Large intestine (tissue), 12 donors: Measurements from ENCODE around the gene PJA2. TPM values are rescaled to one million over a fixed set of nuclear protein-coding genes. Genes with fewer than 3 reads are reported as not detected.

Experiments used
- DNase-seq, 2 donors: peaks; one replicate each; pipeline versions ENCODE4 v3.0.0 to v3.0.0-alpha.2; 2013
- H3K27ac ChIP-seq: one replicate; pipeline ENCODE4 v1.5.1; 2013; ENCODE audit warnings: low read length
- H3K27me3 ChIP-seq: 2 replicates; pipeline ENCODE4 v1.6.1; 2013; ENCODE audit warnings: low read length; ENCODE audit not compliant: control insufficient read depth, insufficient read depth
- H3K36me3 ChIP-seq: 2 replicates; pipeline ENCODE4 v1.6.1; 2013; ENCODE audit warnings: low read length; ENCODE audit not compliant: control insufficient read depth, insufficient read depth
- H3K4me1 ChIP-seq: one replicate; pipeline ENCODE4 v1.6.1; 2013; ENCODE audit warnings: low read length; ENCODE audit not compliant: control insufficient read depth, insufficient read depth
- H3K4me3 ChIP-seq: one replicate; pipeline ENCODE4 v1.5.1; 2013; ENCODE audit warnings: low read length
- H3K9me3 ChIP-seq: one replicate; pipeline ENCODE4 v1.6.1; 2013; ENCODE audit warnings: mild to moderate bottlenecking, low read depth, low read length, moderate library complexity; ENCODE audit not compliant: control insufficient read depth
- WGBS: methylation state at CpG from one replicate; pipeline ENCODE4 v1.1.5; 2013; ENCODE audit warnings: low lambda C conversion rate; ENCODE audit not compliant: insufficient coverage; 5-methylcytosine and 5-hydroxymethylcytosine counted together
- long read RNA-seq, 11 donors: transcript quantifications; one replicate each; lab custom pipeline, GENCODE V29; 2026
- polyA plus RNA-seq: library from polyadenylated mRNA; unstranded; fragments of 120-200 nt; gene quantifications from one replicate; pipeline ENCODE4 v1.2.1, GENCODE V29; 2013

Gene PJA2, protein sequence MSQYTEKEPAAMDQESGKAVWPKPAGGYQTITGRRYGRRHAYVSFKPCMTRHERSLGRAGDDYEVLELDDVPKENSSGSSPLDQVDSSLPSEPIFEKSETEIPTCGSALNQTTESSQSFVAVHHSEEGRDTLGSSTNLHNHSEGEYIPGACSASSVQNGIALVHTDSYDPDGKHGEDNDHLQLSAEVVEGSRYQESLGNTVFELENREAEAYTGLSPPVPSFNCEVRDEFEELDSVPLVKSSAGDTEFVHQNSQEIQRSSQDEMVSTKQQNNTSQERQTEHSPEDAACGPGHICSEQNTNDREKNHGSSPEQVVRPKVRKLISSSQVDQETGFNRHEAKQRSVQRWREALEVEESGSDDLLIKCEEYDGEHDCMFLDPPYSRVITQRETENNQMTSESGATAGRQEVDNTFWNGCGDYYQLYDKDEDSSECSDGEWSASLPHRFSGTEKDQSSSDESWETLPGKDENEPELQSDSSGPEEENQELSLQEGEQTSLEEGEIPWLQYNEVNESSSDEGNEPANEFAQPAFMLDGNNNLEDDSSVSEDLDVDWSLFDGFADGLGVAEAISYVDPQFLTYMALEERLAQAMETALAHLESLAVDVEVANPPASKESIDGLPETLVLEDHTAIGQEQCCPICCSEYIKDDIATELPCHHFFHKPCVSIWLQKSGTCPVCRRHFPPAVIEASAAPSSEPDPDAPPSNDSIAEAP
- polyA plus RNA-seq: 96.8 TPM
- long read RNA-seq, donor 1, full-length matches to known transcripts: 9 of 22 reads
- long read RNA-seq, donor 1, partial matches to known transcripts: 13 of 22 reads
- long read RNA-seq, donor 1, other reads (novel, unspliced or antisense): 0 of 22 reads
- long read RNA-seq, donor 2, full-length matches to known transcripts: 11 of 67 reads
- long read RNA-seq, donor 2, partial matches to known transcripts: 56 of 67 reads
- long read RNA-seq, donor 2, other reads (novel, unspliced or antisense): 0 of 67 reads
- long read RNA-seq, donor 3, full-length matches to known transcripts: 29 of 59 reads
- long read RNA-seq, donor 3, partial matches to known transcripts: 30 of 59 reads
- long read RNA-seq, donor 3, other reads (novel, unspliced or antisense): 0 of 59 reads
- long read RNA-seq, donor 4, partial matches to known transcripts: 6 of 6 reads
- long read RNA-seq, donor 4, other reads (novel, unspliced or antisense): 0 of 6 reads
- long read RNA-seq, donor 5, full-length matches to known transcripts: 16 of 68 reads
- long read RNA-seq, donor 5, partial matches to known transcripts: 52 of 68 reads
- long read RNA-seq, donor 5, other reads (novel, unspliced or antisense): 0 of 68 reads
- long read RNA-seq, donor 6, full-length matches to known transcripts: 22 of 41 reads
- long read RNA-seq, donor 6, partial matches to known transcripts: 19 of 41 reads
- long read RNA-seq, donor 6, other reads (novel, unspliced or antisense): 0 of 41 reads
- long read RNA-seq, donor 7, full-length matches to known transcripts: 11 of 23 reads
- long read RNA-seq, donor 7, partial matches to known transcripts: 12 of 23 reads
- long read RNA-seq, donor 7, other reads (novel, unspliced or antisense): 0 of 23 reads
- long read RNA-seq, donor 8, full-length matches to known transcripts: 15 of 59 reads
- long read RNA-seq, donor 8, partial matches to known transcripts: 44 of 59 reads
- long read RNA-seq, donor 8, other reads (novel, unspliced or antisense): 0 of 59 reads
- long read RNA-seq, donor 9, full-length matches to known transcripts: 5 of 24 reads
- long read RNA-seq, donor 9, partial matches to known transcripts: 19 of 24 reads
- long read RNA-seq, donor 9, other reads (novel, unspliced or antisense): 0 of 24 reads
- long read RNA-seq, donor 10, full-length matches to known transcripts: 26 of 49 reads
- long read RNA-seq, donor 10, partial matches to known transcripts: 23 of 49 reads
- long read RNA-seq, donor 10, other reads (novel, unspliced or antisense): 0 of 49 reads
- long read RNA-seq, donor 11, full-length matches to known transcripts: 16 of 22 reads
- long read RNA-seq, donor 11, partial matches to known transcripts: 6 of 22 reads
- long read RNA-seq, donor 11, other reads (novel, unspliced or antisense): 0 of 22 reads

DNA sequence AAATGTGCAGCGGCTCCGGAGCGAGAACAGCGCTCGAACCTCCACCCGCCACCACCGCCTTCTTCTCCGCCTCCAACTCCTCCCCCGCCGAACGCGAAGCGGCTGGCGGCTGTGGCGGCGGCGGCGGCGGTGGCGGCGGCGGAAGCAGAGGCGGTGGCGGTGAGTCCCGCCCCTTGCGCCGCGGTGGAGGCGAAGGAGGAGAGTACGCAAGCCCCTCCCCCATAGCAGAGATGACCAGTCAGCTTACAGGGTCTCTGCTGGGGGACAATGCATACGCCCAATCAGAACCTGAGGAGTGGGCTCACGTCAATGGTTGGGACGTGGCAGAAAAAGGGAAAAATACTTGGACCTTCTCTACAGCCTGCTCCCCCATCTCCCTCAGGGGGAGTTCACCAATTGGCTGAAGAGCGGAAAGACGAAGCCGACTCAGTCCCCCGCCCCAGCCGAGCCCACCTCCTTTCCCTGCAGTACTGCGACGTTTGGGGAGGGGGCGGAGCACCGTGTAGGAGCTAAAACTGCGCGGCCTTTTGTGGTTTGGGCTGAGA lies at the start of gene PJA2:
Gene PJA2, minus strand, starts transcription at position 131 of the 545 bp plus-strand sequence. CDS start 26,541 bp downstream, outside the sequence.
- H3K9me3 ChIP-seq: no peaks in the 10 kb centered on the region
- peak within 1 kb of the TSS; percentile 99 for H3K4me3 ChIP-seq
- H3K4me1 ChIP-seq: peaks cover 6% of the 10 kb centered on the region
- peak within 1 kb of the TSS; percentile 100 for H3K27ac ChIP-seq
- no peaks in the 10 kb centered on the region for H3K36me3 ChIP-seq
- no CpG with 5 or more reads among the region's 44 CpGs for WGBS
- peak; percentile 99 to 100 for DNase-seq
- no peaks in the 10 kb centered on the region for H3K27me3 ChIP-seq

DNA sequence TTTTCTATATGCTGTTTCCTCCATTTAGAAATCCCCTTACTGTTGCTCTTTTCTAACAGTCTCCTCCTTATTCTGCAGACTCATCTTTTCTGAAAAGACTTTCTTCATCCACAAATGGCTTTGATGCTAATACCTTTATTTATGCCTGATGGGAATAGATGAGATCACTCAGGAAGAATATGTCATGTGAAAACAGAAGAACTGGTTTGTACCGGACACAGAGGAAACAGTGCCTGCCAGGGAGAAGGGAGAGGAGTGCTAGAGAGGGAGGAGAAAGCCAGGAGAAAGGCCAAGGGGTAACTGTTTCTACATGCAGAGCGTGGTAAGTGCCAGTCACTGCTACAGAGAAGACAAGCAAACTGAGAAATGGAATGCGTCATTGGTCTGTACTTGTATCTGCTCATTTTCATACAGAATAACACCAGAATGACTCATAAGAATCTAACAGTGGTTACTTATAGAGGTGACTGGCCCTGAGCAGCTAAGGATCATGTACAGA lies 45.9 kb upstream of the PJA2 start:
- DNase-seq: peak; percentile 29 to 43
- no CpG with 5 or more reads among the region's 3 CpGs for WGBS

DNA sequence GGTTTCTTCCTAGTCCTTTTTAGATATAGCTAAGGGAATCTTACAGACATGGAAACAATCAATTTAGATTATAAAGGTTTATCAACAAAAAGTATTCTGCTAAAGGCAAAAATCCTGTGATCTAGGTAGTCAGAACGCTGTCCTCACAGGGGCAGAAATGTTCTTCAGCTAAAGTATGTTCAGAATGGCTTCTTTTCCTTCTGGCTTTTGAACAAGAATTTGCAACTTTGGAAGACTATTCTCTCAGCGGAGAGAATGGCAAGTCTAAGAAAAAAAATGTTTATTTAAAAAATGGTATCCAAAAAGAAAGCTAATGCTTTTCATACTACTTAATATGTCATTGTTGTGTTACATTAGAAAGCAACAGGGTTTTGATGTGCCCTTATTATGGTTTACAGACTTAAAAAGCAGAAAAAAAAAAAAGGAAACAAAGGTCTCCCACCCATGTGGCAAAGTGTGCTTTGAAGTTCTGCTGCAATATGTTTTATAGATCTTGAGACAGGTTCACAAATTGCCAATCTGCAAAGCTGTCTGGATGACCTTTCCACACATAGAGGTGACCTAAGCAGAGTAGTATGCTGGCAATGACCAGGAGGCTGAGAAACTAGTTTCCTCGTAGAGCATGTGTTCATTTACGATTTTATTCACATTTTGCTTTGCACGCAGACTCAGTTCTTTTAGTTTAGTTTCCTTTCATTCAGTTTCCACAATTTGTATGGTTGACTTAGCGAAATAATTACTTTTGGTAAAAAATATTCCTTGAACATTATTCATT lies 45.1 kb upstream of the PJA2 start:
- peaks cover 6% of the 10 kb centered on the region for H3K9me3 ChIP-seq
- 75% methylated on average over 5 of the region's 6 CpGs for WGBS
- no peak overlapping the region for H3K4me3 ChIP-seq
- DNase-seq: no peak
- no peaks in the 10 kb centered on the region for H3K36me3 ChIP-seq
- no peaks in the 10 kb centered on the region for H3K4me1 ChIP-seq
- no peaks in the 10 kb centered on the region for H3K27me3 ChIP-seq
- H3K27ac ChIP-seq: no peak overlapping the region

More for the DNA sequence above, 45.9 kb upstream of the PJA2 start:
- Histone ChIP-seq H3K4me3 (no peak overlapping the region), H3K4me1 (no peaks in the 10 kb centered on the region), H3K9me3 (peaks cover 6% of the 10 kb centered on the region), H3K27ac (no peak overlapping the region), H3K27me3 (no peaks in the 10 kb centered on the region), H3K36me3 (no peaks in the 10 kb centered on the region)

DNA sequence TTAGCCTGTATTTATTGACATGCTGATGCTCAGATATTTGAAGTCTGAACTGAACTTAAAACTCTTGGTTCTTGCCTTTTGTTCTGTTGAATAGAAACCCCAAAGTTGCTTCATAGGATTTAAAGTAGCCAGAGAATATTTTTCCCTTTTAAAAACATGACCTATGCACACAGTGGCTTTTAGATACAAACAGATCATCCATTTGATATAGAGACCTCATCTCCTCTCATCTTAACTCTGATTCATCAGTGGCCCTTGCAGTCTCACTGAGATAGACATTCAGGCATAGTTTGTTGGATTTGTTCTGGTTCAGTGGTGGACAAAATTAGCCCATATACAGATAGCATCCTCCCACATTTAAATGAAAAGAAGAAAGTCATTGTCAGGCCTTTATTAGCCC lies 43.5 kb upstream of the PJA2 start:
- no peak for DNase-seq

DNA sequence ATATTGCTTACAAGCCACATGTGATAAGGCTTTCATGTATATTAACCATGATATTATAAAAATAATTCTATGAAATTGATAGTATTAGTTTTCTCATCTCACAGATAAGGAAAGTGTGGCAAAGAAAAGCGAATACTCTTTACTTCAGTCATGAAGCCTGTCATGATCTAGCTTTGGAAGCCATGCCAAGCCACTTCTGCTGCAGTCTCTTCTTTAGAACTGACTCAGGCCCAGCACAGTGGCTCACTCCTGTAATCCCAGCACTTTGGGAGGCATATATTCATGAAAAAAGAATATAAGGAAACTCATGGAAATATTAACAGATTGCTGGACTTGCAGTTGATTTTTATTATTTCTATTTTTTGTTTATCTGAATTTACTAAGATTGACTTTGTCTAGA lies 42.9 kb upstream of the PJA2 start:
- Histone ChIP-seq H3K27ac (no peak overlapping the region), H3K27me3 (no peaks in the 10 kb centered on the region), H3K4me3 (no peak overlapping the region), H3K4me1 (no peaks in the 10 kb centered on the region), H3K36me3 (no peaks in the 10 kb centered on the region), H3K9me3 (peaks cover 6% of the 10 kb centered on the region)
- no CpG with 5 or more reads among the region's 1 CpG for WGBS
- DNase-seq: no peak

More for the DNA sequence above, 43.5 kb upstream of the PJA2 start:
- H3K9me3 ChIP-seq: peaks cover 6% of the 10 kb centered on the region
- no peak overlapping the region for H3K4me3 ChIP-seq
- H3K36me3 ChIP-seq: no peaks in the 10 kb centered on the region
- H3K27ac ChIP-seq: no peak overlapping the region
- no peaks in the 10 kb centered on the region for H3K27me3 ChIP-seq
- H3K4me1 ChIP-seq: no peaks in the 10 kb centered on the region

DNA sequence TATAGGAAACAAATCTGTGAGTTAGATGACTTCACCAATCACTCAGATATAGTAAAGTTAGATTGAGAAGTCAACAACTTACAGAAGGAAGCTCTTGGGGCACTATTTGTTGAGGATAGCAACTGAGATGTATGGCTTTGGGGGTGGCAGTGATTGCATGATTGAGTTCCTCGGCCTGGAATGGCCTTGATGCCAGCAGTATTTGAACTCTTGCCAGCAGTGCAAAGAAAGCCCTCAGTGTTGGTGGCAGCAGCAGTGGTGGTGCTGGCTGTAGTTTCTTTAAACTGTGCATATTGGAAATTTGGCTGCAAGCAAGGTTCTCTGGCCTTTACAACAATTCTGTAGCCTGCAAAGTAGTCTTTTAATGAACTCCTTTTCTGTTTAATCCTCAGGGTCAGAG lies 41.4 kb upstream of the PJA2 start:
- Histone ChIP-seq H3K4me1 (no peaks in the 10 kb centered on the region), H3K27me3 (no peaks in the 10 kb centered on the region), H3K27ac (no peak overlapping the region), H3K4me3 (no peak overlapping the region), H3K9me3 (no peaks in the 10 kb centered on the region), H3K36me3 (no peaks in the 10 kb centered on the region)
- no CpG with 5 or more reads among the region's 1 CpG for WGBS
- DNase-seq: no peak

DNA sequence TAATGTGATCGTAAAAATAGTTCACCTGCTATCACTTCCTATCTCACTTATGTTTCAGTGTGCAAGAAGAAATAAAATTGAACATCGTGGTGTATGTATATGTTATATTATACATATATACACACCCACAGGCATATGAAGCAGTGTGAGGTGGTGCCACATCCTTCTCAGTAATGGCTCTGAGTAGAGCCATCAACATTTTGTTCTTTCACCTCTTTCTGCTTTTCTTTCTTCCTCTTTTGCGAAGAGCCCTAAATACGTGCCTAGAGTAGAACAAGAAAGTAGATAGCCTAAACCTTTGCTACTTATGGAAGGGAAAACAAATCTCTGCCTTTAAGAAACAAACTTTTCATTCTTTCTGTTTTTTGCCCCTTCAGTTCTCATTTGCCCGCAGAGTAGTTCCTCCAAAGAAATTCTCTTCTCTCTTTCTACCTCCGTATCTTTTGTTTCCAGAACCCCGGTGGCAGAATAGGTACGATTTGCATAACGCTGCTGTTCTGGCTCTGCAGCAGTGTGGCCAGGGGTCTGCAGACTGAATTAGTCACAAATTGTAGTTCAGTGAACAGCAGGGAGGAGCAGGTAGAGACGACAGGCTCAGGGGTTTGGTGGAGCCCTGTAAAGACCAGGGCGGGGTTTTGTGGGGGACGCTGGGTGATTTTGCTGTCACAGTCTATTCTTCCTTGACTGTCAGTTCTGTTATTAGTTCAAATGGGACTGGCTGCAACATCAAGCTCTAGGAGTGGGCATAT lies 40.5 kb upstream of the PJA2 start:
- Histone ChIP-seq H3K4me3 (no peak overlapping the region), H3K36me3 (no peaks in the 10 kb centered on the region), H3K9me3 (no peaks in the 10 kb centered on the region), H3K27ac (no peak overlapping the region), H3K27me3 (no peaks in the 10 kb centered on the region), H3K4me1 (no peaks in the 10 kb centered on the region)
- 77% methylated on average over 3 of the region's 12 CpGs for WGBS
- no peak for DNase-seq

DNA sequence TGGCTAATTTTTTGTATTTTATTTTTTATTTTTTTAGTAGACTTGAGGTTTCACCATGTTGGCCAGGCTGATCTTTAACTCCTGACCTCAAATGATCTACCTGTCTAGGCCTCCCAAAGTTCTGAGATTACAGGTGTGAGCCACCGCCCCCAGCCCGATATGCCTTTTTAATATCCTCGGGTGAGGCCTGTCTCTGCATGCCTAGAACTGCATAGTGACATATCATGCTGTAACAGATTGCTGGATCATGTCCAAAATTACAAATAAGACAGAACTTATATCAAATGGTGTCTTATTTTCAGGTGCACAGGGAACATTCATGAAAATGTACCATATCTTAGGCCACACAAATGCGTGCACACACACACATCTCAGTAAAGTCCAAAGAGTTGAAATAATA lies 39.1 kb upstream of the PJA2 start:
- Histone ChIP-seq H3K9me3 (no peaks in the 10 kb centered on the region), H3K4me1 (no peaks in the 10 kb centered on the region), H3K27me3 (no peaks in the 10 kb centered on the region), H3K4me3 (no peak overlapping the region), H3K27ac (no peak overlapping the region), H3K36me3 (no peaks in the 10 kb centered on the region)
- no peak for DNase-seq
- WGBS: no CpG with 5 or more reads among the region's 4 CpGs
